Osteocyte (in vitro differentiated cells): ENCODE data around the gene KCNIP3. TPM values are rescaled to one million over a fixed set of nuclear protein-coding genes. Genes with fewer than 3 reads are reported as not detected.

Experiments used
- DNase-seq: peaks from one replicate; pipeline ENCODE4 v3.0.0; 2021; ENCODE audit warnings: mixed read lengths; ENCODE audit not compliant: unreplicated experiment; ENCODE audit errors: extremely low spot score
- H3K27ac Mint-ChIP-seq: one replicate; pipeline ENCODE4 v1.8.0; 2021; ENCODE audit warnings: mild to moderate bottlenecking, mixed read lengths; ENCODE audit not compliant: unreplicated experiment
- H3K27me3 Mint-ChIP-seq: one replicate; pipeline ENCODE4 v1.8.0; 2021; ENCODE audit warnings: mixed read lengths; ENCODE audit not compliant: unreplicated experiment
- H3K36me3 Mint-ChIP-seq: one replicate; pipeline ENCODE4 v1.8.0; 2021; ENCODE audit warnings: mixed read lengths; ENCODE audit not compliant: unreplicated experiment
- H3K4me1 Mint-ChIP-seq: one replicate; pipeline ENCODE4 v1.8.0; 2021; ENCODE audit warnings: mixed read lengths; ENCODE audit not compliant: unreplicated experiment
- H3K4me3 Mint-ChIP-seq: one replicate; pipeline ENCODE4 v1.8.0; 2021; ENCODE audit warnings: mild to moderate bottlenecking, moderate library complexity, mixed read lengths; ENCODE audit not compliant: unreplicated experiment
- H3K9me3 Mint-ChIP-seq: one replicate; pipeline ENCODE4 v1.8.0; 2021; ENCODE audit warnings: mixed read lengths; ENCODE audit not compliant: unreplicated experiment
- total RNA-seq: library from RNA; stranded (reverse); gene quantifications from 2 replicates; pipeline ENCODE4 v1.2.1, GENCODE V29; 2021
- TF ChIP-seq, protein P1 (sequence below): fragments of 200-600 bp; sonication (generic); IDR thresholded peaks from 2 replicates; pipeline ENCODE4 v1.5.0; 2021; ENCODE audit warnings: antibody characterized with exemption, mild to moderate bottlenecking, moderate library complexity

The KCNIP3 gene
- total RNA-seq, 1 donor from 2014 or later = 1.4 TPM

DNA sequence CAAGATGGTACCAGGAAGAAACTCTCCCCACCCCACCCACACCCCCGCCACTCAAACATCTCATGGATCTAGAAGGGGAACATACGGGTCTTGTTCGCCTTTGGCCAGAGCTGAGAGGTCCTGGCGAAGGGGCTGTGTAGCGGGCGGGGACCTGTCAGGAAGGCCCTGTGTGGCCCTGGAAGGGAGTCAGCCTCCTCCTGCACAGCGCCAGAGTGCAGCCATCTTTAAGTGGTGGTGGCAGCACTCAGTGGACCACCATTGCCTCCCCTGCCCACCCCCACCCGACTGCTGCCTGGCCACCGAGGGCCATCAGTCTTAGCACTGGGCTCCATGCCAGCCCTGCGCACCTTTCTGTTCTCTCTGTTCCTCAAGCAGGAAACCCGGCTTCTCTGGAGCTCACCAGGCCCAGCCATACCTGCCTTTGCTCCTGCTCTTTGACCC, 93.8 kb downstream of the KCNIP3 start:
- Mint-ChIP-seq H3K27me3 (peaks cover 2% of the 10 kb centered on the region), H3K36me3 (no peaks in the 10 kb centered on the region), H3K4me3 (no peak overlapping the region), H3K4me1 (no peaks in the 10 kb centered on the region), H3K27ac (no peak overlapping the region), H3K9me3 (no peaks in the 10 kb centered on the region)
- TF ChIP-seq, protein P1, sequence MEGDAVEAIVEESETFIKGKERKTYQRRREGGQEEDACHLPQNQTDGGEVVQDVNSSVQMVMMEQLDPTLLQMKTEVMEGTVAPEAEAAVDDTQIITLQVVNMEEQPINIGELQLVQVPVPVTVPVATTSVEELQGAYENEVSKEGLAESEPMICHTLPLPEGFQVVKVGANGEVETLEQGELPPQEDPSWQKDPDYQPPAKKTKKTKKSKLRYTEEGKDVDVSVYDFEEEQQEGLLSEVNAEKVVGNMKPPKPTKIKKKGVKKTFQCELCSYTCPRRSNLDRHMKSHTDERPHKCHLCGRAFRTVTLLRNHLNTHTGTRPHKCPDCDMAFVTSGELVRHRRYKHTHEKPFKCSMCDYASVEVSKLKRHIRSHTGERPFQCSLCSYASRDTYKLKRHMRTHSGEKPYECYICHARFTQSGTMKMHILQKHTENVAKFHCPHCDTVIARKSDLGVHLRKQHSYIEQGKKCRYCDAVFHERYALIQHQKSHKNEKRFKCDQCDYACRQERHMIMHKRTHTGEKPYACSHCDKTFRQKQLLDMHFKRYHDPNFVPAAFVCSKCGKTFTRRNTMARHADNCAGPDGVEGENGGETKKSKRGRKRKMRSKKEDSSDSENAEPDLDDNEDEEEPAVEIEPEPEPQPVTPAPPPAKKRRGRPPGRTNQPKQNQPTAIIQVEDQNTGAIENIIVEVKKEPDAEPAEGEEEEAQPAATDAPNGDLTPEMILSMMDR = no peak
- DNase-seq = no peak

DNA sequence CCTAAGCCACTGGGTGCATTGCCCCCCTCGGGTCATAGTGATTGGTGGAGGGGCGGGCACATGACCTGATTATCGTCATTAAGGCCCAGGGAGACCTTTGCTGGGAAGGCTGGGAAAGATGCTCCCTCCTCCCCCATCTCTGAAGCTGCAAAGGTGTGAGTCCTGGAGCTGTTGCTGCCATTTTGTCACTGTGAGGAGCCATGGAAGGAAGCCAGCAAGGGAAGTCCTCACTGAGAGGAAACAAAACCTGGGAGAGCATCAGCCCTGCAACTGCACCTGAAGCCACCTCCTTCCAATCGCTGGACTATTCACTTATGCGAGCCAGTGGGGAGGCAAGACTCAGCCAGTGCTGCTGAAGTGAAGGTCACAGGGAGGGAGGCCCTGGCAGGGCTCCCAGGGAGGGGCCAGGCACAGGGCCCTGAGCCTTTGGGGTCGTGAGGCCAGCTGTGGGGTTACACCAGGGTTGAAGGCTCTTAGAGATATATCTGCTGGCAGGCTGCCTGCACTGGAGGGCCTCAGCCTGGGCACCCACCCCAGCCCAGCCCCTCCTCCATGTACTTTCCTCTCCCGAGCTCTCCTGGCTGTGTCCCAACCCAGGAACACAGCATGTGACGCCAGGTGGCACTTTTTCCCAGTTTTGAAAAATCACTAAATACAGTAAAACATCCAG, 94.6 kb downstream of the KCNIP3 start:
- no peaks in the 10 kb centered on the region for H3K4me1 Mint-ChIP-seq
- DNase-seq = no peak
- no peak overlapping the region for H3K27ac Mint-ChIP-seq
- H3K27me3 Mint-ChIP-seq = peaks cover 2% of the 10 kb centered on the region
- no peaks in the 10 kb centered on the region for H3K36me3 Mint-ChIP-seq
- TF ChIP-seq, protein P1 = no peak
- H3K4me3 Mint-ChIP-seq = no peak overlapping the region
- H3K9me3 Mint-ChIP-seq = no peaks in the 10 kb centered on the region

DNA sequence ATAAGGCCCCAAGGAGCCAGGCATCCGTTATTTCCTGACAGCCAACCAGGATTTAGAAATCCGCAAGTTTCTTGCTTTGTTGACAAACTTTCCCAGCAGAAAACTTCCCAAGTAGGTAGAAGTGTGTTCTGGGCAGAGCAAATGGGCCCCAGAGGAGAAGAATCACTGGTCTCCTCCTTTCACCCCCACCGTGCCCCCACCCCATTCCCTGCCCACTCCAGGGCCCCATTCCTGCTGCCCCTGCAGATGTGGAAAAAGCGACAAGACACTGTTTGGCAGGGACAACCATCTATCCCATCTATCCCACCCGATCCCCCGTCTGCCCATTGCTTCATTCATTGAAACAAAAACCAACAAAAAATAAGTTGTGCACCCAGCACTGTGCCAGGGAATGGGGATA, 95.2 kb downstream of the KCNIP3 start:
- Mint-ChIP-seq H3K36me3 (no peaks in the 10 kb centered on the region), H3K4me3 (no peak overlapping the region), H3K9me3 (no peaks in the 10 kb centered on the region), H3K27ac (no peak overlapping the region), H3K4me1 (no peaks in the 10 kb centered on the region), H3K27me3 (peaks cover 2% of the 10 kb centered on the region)
- DNase-seq = no peak
- TF ChIP-seq, protein P1 = no peak

DNA sequence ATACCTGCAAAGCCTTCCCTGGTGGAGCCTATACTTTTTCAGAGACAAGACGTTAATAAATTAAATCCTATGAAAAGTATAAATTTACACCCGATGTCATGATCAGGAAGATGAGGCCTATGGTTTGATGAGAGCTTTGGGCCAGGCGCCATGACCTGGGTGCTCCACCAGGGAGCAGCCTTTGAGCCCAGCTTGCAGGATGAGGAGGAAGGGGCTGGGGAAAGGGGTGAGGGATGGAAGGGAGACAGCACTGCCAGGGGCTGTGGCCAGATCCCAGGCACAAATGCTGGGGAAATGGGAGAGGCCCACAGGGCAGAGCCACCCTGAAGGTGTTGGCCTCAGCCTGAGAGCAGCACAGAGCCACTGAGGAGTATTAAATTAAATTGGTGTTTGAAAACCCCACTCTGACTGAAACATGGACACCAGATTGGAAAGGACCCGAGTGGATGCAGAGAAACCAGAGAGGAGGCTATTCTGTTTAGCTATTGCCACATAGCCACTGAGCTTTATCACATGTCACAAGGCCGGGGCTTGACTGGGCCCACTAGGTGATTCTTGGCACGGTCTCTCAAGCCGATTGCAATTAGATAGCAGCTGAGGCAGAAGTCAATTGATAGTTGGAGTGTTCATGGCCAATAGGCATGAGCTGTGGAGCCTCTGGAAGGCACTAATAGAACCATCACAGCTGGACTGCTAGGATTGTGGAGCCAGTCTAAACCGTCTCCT, 95.7 kb downstream of the KCNIP3 start:
- peaks cover under 1% of the 10 kb centered on the region for H3K27me3 Mint-ChIP-seq
- H3K4me3 Mint-ChIP-seq = no peak overlapping the region
- H3K4me1 Mint-ChIP-seq = no peaks in the 10 kb centered on the region
- H3K36me3 Mint-ChIP-seq = no peaks in the 10 kb centered on the region
- TF ChIP-seq, protein P1 = no peak
- H3K9me3 Mint-ChIP-seq = no peaks in the 10 kb centered on the region
- no peak overlapping the region for H3K27ac Mint-ChIP-seq
- DNase-seq = no peak

DNA sequence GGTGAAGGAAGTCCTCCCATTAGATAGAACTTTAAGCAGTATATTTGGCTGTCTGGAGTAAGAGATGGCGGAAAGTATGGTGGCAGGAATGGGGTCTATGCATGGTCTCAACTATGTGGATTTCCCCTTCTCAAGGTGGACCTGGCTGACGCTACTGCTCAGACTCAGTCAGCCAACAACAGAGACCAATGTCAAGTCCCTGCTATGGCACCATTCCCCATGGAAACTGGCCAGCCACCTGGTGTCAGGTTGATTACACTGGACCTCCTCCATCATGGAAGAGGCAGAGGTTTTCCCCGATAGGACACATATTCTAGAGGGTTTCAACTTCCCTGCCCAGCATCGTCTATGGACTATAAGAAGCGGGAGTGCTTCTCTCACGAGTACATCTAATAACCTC, 96.8 kb downstream of the KCNIP3 start:
- no peak overlapping the region for H3K4me3 Mint-ChIP-seq

More for the DNA sequence above, 96.8 kb downstream of the KCNIP3 start:
- no peak for DNase-seq
- TF ChIP-seq, protein P1 = no peak
- Mint-ChIP-seq H3K27ac (no peak overlapping the region), H3K36me3 (no peaks in the 10 kb centered on the region), H3K9me3 (no peaks in the 10 kb centered on the region), H3K4me1 (no peaks in the 10 kb centered on the region), H3K27me3 (no peaks in the 10 kb centered on the region)
